ENCODE measurements around the gene CLCNKA.

Gene CLCNKA

DNA sequence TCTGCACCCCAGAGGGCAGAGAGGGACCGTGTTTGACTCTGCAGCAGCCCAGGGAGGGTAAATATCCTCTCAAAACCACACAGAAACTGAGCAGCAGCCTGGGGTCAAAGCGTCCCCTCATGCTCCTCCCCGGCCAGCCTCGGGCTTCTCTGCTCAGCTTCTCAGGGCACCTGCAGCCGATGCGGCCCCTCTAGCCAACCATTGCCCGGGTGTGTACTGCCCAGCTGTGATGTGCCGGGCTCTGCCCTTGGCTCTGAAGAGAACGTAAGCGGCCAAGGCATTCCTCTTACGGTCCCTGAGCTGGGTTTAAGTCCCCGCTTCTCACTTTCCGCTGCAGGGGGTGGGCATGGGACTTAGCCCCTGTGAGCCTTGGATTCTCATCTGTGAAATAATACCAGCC, 46.1 kb downstream of the CLCNKA start:
- H3K27me3 ChIP-seq (ENCODE audit: control insufficient read depth, insufficient read depth, low read length): no peaks in the 10 kb centered on the region
- no peak overlapping the region for H3K27ac ChIP-seq
- no peak overlapping the region for H3K9ac ChIP-seq
- no peaks in the 10 kb centered on the region for H3K79me2 ChIP-seq
- no peak overlapping the region for H3K4me2 ChIP-seq (ENCODE audit: low read length)
- H3K9me3 ChIP-seq (ENCODE audit: control insufficient read depth, low read length): no peaks in the 10 kb centered on the region
- TF ChIP-seq, protein P1, sequence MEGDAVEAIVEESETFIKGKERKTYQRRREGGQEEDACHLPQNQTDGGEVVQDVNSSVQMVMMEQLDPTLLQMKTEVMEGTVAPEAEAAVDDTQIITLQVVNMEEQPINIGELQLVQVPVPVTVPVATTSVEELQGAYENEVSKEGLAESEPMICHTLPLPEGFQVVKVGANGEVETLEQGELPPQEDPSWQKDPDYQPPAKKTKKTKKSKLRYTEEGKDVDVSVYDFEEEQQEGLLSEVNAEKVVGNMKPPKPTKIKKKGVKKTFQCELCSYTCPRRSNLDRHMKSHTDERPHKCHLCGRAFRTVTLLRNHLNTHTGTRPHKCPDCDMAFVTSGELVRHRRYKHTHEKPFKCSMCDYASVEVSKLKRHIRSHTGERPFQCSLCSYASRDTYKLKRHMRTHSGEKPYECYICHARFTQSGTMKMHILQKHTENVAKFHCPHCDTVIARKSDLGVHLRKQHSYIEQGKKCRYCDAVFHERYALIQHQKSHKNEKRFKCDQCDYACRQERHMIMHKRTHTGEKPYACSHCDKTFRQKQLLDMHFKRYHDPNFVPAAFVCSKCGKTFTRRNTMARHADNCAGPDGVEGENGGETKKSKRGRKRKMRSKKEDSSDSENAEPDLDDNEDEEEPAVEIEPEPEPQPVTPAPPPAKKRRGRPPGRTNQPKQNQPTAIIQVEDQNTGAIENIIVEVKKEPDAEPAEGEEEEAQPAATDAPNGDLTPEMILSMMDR (IDR thresholded peaks at IDR 0.05): no peak
- no peak overlapping the region for H2AFZ ChIP-seq
- H3K4me1 ChIP-seq: peaks cover 4% of the 10 kb centered on the region
- no peaks in the 10 kb centered on the region for H3K36me3 ChIP-seq (ENCODE audit: control insufficient read depth, insufficient read depth, low read length)
- no peak overlapping the region for H3K4me3 ChIP-seq (ENCODE audit: low read depth, low read length)

DNA sequence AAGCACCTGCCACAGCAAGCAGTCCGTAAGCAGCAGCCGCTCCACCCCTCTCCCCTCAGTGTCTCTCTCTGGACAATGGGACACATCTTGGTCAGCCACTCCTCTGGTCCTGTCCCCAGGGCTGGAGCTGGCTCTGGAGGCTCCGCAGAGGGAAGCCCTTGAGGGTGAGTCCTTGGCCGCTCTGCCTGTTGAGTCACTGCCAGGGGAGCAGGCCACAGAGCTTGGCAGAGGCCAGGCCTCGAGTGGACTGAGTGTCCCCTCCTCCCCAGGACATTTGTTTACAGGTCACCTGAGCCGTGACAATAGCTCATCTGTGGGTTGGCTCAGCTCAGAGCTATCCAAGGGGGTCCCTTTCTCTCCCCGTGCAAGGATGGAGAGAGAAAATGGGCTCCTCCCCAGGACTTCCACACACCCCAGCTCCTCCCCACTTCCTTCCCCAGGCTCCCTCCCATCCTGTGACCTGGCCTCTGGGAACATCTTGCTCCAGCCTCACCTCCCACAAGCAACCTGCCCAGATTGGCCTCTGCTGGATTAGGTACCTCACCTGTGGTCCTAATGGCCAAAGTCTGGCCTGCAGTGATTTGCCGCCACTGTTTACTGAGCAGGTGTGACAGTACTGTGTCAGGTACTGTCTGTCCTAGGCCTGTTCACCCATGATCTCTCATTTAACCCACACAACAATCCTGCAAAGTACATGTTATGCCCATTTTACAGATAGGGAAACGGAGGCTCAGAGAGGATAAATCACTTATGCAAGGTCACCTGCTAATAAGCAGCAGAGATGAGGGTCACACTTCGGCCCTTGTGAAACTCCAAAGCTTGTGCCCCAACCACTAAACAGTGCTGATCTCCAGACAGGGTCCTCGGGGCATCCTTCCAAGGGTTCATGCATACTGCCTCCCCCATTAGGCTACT, 46.8 kb downstream of the CLCNKA start:
- Histone ChIP-seq H3K27ac (no peak overlapping the region), H3K79me2 (no peaks in the 10 kb centered on the region), H3K9me3 (ENCODE audit: control insufficient read depth, low read length) (no peaks in the 10 kb centered on the region), H2AFZ (no peak overlapping the region), H3K4me2 (ENCODE audit: low read length) (no peak overlapping the region), H3K4me1 (peaks cover 4% of the 10 kb centered on the region), H3K9ac (no peak overlapping the region), H3K36me3 (ENCODE audit: control insufficient read depth, insufficient read depth, low read length) (no peaks in the 10 kb centered on the region), H3K4me3 (ENCODE audit: low read depth, low read length) (no peak overlapping the region), H3K27me3 (ENCODE audit: control insufficient read depth, insufficient read depth, low read length) (no peaks in the 10 kb centered on the region)
- TF ChIP-seq, protein P1 (IDR thresholded peaks at IDR 0.05): no peak

DNA sequence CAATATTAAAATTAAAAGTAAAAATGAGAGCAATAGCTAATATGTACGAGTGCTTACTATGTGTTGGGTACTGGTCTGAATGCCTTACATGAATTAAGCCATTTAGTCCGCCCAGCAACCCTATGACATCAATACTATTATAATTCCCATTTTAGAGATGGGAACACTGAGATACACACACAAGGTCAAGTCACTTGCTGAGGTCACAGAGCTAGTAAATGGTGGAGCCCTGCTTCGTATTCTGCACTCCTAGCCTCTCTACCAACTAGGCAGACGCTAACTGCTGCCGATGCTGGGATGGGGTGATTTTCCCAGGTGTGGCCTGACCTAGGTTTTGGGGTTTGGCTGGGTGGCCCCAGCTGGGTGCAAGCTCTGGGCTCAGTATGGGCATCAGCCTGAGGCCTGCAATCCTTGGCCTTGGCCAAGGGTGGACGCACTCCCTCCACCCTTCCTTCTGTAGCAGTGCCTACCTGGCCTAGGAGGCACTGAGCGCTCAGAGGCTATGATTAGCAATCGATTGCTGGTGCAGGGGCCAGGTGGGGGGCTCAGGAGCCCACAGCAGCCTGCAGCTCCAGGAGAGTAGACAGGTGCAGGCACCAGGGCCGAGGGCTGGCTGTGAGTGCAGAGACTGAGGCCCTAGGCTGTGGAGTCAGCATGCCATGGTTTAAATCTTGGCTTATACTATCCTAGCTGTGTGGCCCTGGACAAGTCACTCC, 49.0 kb downstream of the CLCNKA start:
- Histone ChIP-seq H3K4me2 (ENCODE audit: low read length) (no peak overlapping the region), H2AFZ (no peak overlapping the region), H3K4me3 (ENCODE audit: low read depth, low read length) (no peak overlapping the region), H3K27me3 (ENCODE audit: control insufficient read depth, insufficient read depth, low read length) (no peaks in the 10 kb centered on the region), H3K4me1 (peaks cover 4% of the 10 kb centered on the region), H3K9me3 (ENCODE audit: control insufficient read depth, low read length) (no peaks in the 10 kb centered on the region), H3K27ac (no peak overlapping the region), H3K9ac (no peak overlapping the region), H3K79me2 (no peaks in the 10 kb centered on the region), H3K36me3 (ENCODE audit: control insufficient read depth, insufficient read depth, low read length) (no peaks in the 10 kb centered on the region)
- TF ChIP-seq, protein P1 (IDR thresholded peaks at IDR 0.05): no peak

DNA sequence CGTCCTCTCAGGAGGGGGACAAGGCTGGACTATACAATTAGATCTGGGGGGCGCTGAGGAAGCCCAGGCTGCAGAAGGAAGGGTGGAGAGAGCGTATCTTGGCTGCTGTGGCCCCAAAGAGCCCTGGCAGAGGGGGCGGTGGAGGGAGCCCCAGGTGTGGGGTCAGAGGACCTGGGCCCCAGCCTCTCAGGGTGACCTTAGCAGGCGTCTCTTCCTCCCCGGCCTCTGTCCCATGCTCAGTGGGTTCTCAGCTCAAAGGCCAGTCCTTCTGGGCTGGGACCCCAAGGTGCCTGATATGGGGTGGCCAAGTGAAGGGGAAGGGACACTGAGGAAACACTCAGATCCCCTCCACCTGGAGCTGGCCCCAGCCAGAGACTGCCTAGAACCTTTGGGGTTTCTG, 49.8 kb downstream of the CLCNKA start:
- Histone ChIP-seq H3K27me3 (ENCODE audit: control insufficient read depth, insufficient read depth, low read length) (no peaks in the 10 kb centered on the region), H2AFZ (no peak overlapping the region), H3K4me3 (ENCODE audit: low read depth, low read length) (no peak overlapping the region), H3K9me3 (ENCODE audit: control insufficient read depth, low read length) (no peaks in the 10 kb centered on the region), H3K27ac (no peak overlapping the region), H3K9ac (no peak overlapping the region), H3K79me2 (no peaks in the 10 kb centered on the region), H3K4me1 (peaks cover 4% of the 10 kb centered on the region), H3K36me3 (ENCODE audit: control insufficient read depth, insufficient read depth, low read length) (no peaks in the 10 kb centered on the region), H3K4me2 (ENCODE audit: low read length) (no peak overlapping the region)
- TF ChIP-seq, protein P1 (IDR thresholded peaks at IDR 0.05): no peak

Data from parathyroid adenoma (tissue), 2 donors.